Testis (tissue), 2 donors: ENCODE data around the gene ARVCF.

Source experiments
- POLR2A ChIP-seq: fragments of 450-650 bp; IDR thresholded peaks from one replicate; pipeline ENCODE4 v1.6.1; 2017; ENCODE audit warnings: antibody characterized with exemption, mild to moderate bottlenecking, moderate library complexity
- TF ChIP-seq, protein P1 (sequence below), 3 experiments: fragments of 450-650 bp in 2 of 3; fragments of 200-600 bp in 1 of 3; sonication (generic) in 1 of 3; IDR thresholded peaks; one replicate each; pipeline ENCODE4 v1.5.1; 2016 to 2019; ENCODE audit warnings: antibody characterized with exemption in 3 of 3, mild to moderate bottlenecking in 2 of 3, moderate library complexity in 1 of 3

DNA sequence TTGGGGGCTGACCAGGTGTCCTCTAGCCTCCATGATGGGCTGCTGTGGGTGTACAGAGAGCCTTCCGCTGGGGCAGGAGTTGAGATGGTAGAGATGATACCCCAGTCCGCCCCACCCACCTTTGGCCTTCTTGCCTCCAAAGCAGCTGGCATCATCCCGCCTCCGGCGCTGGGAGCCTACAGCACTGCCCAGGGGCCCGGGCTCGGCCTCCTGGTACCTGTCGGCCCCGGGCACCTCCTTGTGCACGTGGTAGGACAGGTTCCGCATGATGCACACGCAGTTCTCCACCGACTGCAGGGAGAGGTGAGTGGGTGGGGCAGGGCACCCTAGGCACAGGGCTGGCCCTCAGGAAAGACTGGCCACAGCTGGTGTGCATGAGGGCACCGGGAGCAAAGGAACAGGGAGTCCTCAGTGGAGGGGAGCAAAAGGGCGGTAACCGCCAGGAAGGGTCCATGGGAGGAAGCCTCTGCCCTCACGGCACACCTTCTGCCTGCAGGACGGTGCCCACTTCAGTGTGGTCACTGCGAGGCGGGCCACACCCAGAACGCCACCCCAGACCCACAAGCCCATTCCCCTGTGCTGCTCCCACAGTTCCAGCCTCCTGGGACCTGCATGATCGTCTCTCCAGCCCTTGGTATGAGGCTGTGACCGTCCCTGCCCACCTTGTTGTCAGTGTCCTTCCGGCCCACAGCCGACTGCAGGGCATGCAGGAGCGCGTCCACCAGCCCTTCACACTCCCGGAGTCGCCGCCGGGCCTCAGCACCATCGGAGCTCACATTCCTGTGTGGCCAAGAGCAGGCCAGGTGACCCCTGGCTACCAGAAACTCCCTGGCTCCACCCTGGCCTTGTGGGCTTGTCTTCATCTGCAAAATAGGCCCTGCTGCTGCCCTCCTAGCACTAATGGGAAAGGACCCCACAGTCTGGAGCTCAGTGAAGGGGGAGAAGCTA is 39.1 kb downstream of the ARVCF start:
- TF ChIP-seq, protein P1, sequence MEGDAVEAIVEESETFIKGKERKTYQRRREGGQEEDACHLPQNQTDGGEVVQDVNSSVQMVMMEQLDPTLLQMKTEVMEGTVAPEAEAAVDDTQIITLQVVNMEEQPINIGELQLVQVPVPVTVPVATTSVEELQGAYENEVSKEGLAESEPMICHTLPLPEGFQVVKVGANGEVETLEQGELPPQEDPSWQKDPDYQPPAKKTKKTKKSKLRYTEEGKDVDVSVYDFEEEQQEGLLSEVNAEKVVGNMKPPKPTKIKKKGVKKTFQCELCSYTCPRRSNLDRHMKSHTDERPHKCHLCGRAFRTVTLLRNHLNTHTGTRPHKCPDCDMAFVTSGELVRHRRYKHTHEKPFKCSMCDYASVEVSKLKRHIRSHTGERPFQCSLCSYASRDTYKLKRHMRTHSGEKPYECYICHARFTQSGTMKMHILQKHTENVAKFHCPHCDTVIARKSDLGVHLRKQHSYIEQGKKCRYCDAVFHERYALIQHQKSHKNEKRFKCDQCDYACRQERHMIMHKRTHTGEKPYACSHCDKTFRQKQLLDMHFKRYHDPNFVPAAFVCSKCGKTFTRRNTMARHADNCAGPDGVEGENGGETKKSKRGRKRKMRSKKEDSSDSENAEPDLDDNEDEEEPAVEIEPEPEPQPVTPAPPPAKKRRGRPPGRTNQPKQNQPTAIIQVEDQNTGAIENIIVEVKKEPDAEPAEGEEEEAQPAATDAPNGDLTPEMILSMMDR (IDR thresholded peaks at IDR 0.05), result no peak
- no peak for TF ChIP-seq POLR2A
